HepG2 (cell line): ENCODE measurements around the gene NF2. TPM values are rescaled to one million over a fixed set of nuclear protein-coding genes. Genes with fewer than 3 reads are reported as not detected.

Experiments
- CBX1 ChIP-seq: IDR thresholded peaks from one replicate; pipeline ENCODE4 v1.6.1; 2016; ENCODE audit warnings: antibody characterized with exemption, low read depth
- IKZF4 ChIP-seq: sonication (generic); formaldehyde crosslinking; IDR thresholded peaks from 2 replicates; pipeline ENCODE4 v1.5.1; 2020; ENCODE audit warnings: borderline replicate concordance, mild to moderate bottlenecking, low read depth, missing genetic modification reagents; ENCODE audit errors: not compliant biosample characterization
- NCOA1 ChIP-seq: sonication (generic); formaldehyde crosslinking; IDR thresholded peaks from 2 replicates; pipeline ENCODE4 v1.9.0; 2021; ENCODE audit warnings: missing genetic modification reagents
- STAT5B ChIP-seq: sonication (generic); formaldehyde crosslinking; IDR thresholded peaks from 2 replicates; pipeline ENCODE4 v1.4.0; 2020; ENCODE audit warnings: missing genetic modification reagents
- YY1 ChIP-seq: IDR thresholded peaks from 2 replicates; pipeline ENCODE4 v1.6.1; 2011; ENCODE audit warnings: low read length, low read depth, moderate library complexity, mild to moderate bottlenecking; ENCODE audit not compliant: insufficient read depth, insufficient replicate concordance
- ZBTB3 ChIP-seq: sonication (generic); formaldehyde crosslinking; IDR thresholded peaks from 2 replicates; pipeline ENCODE4 v1.4.0; 2020; ENCODE audit warnings: low read depth, mild to moderate bottlenecking, moderate library complexity, missing genetic modification reagents, borderline replicate concordance
- ZNF543 ChIP-seq: sonication (generic); formaldehyde crosslinking; IDR thresholded peaks from 2 replicates; pipeline ENCODE4 v1.4.0; 2020; ENCODE audit warnings: mild to moderate bottlenecking, missing genetic modification reagents
- ZNF891 ChIP-seq: sonication (generic); formaldehyde crosslinking; IDR thresholded peaks from 2 replicates; pipeline ENCODE4 v1.5.0; 2020; ENCODE audit warnings: mild to moderate bottlenecking, missing genetic modification reagents
- ZSCAN12 ChIP-seq: sonication (generic); formaldehyde crosslinking; IDR thresholded peaks from 2 replicates; pipeline ENCODE4 v1.9.0; 2021; ENCODE audit warnings: mild to moderate bottlenecking, missing genetic modification reagents
- polyA plus RNA-seq, 8 experiments: library from polyadenylated mRNA; depleted of rRNA in 3 of 8; stranded (reverse) in 7 of 8; unstranded in 1 of 8; fragments of >200 nt; fragmentation: Illumina TruSeq in 4 of 8; extraction: Trizol in 4 of 8; gene quantifications; 2 replicates each; pipeline versions ENCODE4 v1.2.1 to v1.2.3, GENCODE V29; 2011 to 2016; ENCODE audit warnings: low read depth in 4 of 8, missing spikeins in 1 of 8, mixed read lengths in 1 of 8; ENCODE audit not compliant: insufficient read depth in 1 of 8
- total RNA-seq, 5 experiments: library from RNA; depleted of rRNA; stranded (reverse); fragments of >200 nt; fragmentation: Illumina TruSeq; extraction: Trizol; gene quantifications; 2 replicates each; pipeline ENCODE4 v1.2.3, GENCODE V29; 2016; ENCODE audit warnings: low read depth in 1 of 5
- TF ChIP-seq, protein P1 (sequence below): sonication (generic); formaldehyde crosslinking; IDR thresholded peaks from one replicate; pipeline ENCODE4 v1.5.1; 2020; ENCODE audit warnings: mild to moderate bottlenecking, missing genetic modification reagents; ENCODE audit errors: not compliant biosample characterization
- TF ChIP-seq, protein P2 (sequence below): sonication (generic); formaldehyde crosslinking; IDR thresholded peaks from 2 replicates; pipeline ENCODE4 v1.9.0; 2021; ENCODE audit warnings: mild to moderate bottlenecking, missing genetic modification reagents

Gene NF2
- total and polyA plus RNA-seq, 2 of the 13 experiments (the other 11 are each of a cell fraction or from before 2014, with no cell fraction given), result 9.3 to 33.3 TPM

DNA sequence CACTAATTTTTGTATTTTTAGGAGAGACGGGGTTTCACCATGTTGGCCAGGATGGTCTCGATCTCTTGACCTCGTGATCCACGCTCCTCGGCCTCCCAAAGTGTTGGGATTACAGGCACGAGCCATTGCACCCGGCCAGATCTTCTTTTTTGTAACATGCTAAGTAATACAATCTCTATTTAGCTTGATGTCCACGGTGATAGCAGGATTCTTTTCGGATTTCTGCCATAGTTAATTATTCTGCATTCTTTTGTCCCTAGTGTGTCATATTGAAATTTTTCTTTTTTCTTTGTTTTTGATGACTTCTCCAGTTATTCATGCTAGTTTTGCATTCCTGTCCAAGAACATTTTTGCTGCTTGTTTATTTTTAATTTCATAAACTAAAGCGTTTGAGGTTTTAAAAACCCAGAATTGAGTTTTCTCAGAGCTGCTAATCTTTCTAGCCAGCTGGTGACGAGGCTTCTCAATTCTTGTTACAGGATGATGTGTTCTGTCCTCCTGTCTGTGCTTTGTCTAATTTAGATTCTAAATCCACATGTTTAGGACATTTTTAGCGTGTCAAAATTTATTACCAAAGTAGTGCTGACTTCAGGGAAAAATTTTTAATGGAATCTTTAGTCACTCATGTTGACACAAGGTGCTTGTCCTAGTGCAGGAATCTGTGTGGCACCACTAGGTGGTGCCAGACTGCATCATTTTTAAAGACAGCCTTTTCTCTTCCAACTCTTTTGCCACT lies 21.8 kb downstream of the NF2 start (continued):
- TF ChIP-seq ZSCAN12 (CRISPR knock-in tag) (no peak), ZBTB3 (CRISPR knock-in tag) (no peak), NCOA1 (CRISPR knock-in tag) (no peak), ZNF543 (no peak), ZNF891 (CRISPR knock-in tag) (no peak), CBX1 (no peak), IKZF4 (CRISPR knock-in tag) (no peak), STAT5B (CRISPR knock-in tag) (no peak), YY1 (no peak)
- TF ChIP-seq, protein P1, sequence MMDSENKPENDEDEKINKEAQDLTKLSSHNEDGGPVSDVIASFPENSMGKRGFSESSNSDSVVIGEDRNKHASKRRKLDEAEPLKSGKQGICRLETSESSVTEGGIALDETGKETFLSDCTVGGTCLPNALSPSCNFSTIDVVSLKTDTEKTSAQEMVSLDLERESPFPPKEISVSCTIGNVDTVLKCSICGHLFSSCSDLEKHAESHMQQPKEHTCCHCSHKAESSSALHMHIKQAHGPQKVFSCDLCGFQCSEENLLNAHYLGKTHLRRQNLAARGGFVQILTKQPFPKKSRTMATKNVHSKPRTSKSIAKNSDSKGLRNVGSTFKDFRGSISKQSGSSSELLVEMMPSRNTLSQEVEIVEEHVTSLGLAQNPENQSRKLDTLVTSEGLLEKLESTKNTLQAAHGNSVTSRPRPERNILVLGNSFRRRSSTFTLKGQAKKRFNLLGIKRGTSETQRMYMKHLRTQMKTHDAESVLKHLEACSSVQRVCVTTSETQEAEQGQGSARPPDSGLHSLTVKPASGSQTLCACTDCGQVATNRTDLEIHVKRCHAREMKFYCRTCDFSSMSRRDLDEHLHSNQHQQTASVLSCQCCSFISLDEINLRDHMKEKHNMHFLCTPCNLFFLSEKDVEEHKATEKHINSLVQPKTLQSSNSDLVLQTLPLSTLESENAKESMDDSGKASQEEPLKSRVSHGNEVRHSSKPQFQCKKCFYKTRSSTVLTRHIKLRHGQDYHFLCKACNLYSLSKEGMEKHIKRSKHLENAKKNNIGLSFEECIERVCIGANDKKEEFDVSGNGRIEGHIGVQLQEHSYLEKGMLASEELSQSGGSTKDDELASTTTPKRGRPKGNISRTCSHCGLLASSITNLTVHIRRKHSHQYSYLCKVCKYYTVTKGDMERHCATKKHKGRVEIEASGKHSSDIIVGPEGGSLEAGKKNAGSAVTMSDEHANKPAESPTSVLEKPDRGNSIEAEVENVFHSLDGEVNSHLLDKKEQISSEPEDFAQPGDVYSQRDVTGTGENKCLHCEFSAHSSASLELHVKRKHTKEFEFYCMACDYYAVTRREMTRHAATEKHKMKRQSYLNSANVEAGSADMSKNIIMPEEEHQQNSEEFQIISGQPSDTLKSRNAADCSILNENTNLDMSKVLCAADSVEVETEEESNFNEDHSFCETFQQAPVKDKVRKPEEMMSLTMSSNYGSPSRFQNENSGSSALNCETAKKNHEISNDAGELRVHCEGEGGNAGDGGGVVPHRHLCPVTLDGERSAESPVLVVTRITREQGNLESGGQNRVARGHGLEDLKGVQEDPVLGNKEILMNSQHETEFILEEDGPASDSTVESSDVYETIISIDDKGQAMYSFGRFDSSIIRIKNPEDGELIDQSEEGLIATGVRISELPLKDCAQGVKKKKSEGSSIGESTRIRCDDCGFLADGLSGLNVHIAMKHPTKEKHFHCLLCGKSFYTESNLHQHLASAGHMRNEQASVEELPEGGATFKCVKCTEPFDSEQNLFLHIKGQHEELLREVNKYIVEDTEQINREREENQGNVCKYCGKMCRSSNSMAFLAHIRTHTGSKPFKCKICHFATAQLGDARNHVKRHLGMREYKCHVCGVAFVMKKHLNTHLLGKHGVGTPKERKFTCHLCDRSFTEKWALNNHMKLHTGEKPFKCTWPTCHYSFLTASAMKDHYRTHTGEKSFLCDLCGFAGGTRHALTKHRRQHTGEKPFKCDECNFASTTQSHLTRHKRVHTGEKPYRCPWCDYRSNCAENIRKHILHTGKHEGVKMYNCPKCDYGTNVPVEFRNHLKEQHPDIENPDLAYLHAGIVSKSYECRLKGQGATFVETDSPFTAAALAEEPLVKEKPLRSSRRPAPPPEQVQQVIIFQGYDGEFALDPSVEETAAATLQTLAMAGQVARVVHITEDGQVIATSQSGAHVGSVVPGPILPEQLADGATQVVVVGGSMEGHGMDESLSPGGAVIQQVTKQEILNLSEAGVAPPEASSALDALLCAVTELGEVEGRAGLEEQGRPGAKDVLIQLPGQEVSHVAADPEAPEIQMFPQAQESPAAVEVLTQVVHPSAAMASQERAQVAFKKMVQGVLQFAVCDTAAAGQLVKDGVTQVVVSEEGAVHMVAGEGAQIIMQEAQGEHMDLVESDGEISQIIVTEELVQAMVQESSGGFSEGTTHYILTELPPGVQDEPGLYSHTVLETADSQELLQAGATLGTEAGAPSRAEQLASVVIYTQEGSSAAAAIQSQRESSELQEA (CRISPR knock-in tag), result no peak
- TF ChIP-seq, protein P2, sequence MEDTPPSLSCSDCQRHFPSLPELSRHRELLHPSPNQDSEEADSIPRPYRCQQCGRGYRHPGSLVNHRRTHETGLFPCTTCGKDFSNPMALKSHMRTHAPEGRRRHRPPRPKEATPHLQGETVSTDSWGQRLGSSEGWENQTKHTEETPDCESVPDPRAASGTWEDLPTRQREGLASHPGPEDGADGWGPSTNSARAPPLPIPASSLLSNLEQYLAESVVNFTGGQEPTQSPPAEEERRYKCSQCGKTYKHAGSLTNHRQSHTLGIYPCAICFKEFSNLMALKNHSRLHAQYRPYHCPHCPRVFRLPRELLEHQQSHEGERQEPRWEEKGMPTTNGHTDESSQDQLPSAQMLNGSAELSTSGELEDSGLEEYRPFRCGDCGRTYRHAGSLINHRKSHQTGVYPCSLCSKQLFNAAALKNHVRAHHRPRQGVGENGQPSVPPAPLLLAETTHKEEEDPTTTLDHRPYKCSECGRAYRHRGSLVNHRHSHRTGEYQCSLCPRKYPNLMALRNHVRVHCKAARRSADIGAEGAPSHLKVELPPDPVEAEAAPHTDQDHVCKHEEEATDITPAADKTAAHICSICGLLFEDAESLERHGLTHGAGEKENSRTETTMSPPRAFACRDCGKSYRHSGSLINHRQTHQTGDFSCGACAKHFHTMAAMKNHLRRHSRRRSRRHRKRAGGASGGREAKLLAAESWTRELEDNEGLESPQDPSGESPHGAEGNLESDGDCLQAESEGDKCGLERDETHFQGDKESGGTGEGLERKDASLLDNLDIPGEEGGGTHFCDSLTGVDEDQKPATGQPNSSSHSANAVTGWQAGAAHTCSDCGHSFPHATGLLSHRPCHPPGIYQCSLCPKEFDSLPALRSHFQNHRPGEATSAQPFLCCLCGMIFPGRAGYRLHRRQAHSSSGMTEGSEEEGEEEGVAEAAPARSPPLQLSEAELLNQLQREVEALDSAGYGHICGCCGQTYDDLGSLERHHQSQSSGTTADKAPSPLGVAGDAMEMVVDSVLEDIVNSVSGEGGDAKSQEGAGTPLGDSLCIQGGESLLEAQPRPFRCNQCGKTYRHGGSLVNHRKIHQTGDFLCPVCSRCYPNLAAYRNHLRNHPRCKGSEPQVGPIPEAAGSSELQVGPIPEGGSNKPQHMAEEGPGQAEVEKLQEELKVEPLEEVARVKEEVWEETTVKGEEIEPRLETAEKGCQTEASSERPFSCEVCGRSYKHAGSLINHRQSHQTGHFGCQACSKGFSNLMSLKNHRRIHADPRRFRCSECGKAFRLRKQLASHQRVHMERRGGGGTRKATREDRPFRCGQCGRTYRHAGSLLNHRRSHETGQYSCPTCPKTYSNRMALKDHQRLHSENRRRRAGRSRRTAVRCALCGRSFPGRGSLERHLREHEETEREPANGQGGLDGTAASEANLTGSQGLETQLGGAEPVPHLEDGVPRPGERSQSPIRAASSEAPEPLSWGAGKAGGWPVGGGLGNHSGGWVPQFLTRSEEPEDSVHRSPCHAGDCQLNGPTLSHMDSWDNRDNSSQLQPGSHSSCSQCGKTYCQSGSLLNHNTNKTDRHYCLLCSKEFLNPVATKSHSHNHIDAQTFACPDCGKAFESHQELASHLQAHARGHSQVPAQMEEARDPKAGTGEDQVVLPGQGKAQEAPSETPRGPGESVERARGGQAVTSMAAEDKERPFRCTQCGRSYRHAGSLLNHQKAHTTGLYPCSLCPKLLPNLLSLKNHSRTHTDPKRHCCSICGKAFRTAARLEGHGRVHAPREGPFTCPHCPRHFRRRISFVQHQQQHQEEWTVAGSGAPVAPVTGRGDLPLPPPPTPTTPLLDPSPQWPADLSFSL (CRISPR knock-in tag), result no peak
